Naive thymus-derived CD8-positive, alpha-beta T cell (primary cell): ENCODE results near the gene PJVK. TPM values are rescaled to one million over a fixed set of nuclear protein-coding genes. Genes with fewer than 3 reads are reported as not detected.
"Not testable (repeated sequence)": the region's sequence is repeated elsewhere in the genome, so short reads cannot be mapped to it uniquely, and the experiment has no call there.

Experiments used
- ATAC-seq, 2 donors: fragments of 150-1000 bp; cut with Tn5 transposase in 1 of 2; sonication (Bioruptor Pico), chemical (Tn5 transposase) in 1 of 2; 1 replicate in 1 of 2; 2 replicates in 1 of 2; pipeline ENCODE4 v1.10.0; 2021; ENCODE audit warnings: mild to moderate bottlenecking in 2 of 2, moderate library complexity in 2 of 2
- POLR2A ChIA-PET: fragments of 350-600 bp; sonication (Branson Sonifier 250); formaldehyde crosslinking; loops from one replicate; lab custom pipeline; 2021; ENCODE audit warnings: antibody characterized with exemption; lab: Charles Lee
- DNase-seq, 10 donors: peaks; one replicate each; pipeline versions ENCODE4 v3.0.0 to v3.0.0-alpha.2; 2020 to 2022
- H3K27ac Mint-ChIP-seq, 10 donors: one replicate each; pipeline ENCODE4 v1.8.0; 2020 to 2022; ENCODE audit warnings: mild to moderate bottlenecking in 10 of 10, mixed read lengths in 10 of 10, moderate library complexity in 4 of 10, inconsistent platforms in 1 of 10
- H3K27me3 Mint-ChIP-seq, 5 donors: one replicate each; pipeline ENCODE4 v1.8.0; 2021 to 2022; ENCODE audit warnings: mixed read lengths in 5 of 5
- H3K36me3 Mint-ChIP-seq, 3 donors: one replicate each; pipeline ENCODE4 v1.8.0; 2020 to 2022; ENCODE audit warnings: mixed read lengths in 3 of 3, mild to moderate bottlenecking in 2 of 3, inconsistent platforms in 1 of 3
- H3K4me1 Mint-ChIP-seq, 4 donors: one replicate each; pipeline ENCODE4 v1.8.0; 2021 to 2022; ENCODE audit warnings: mixed read lengths in 4 of 4
- H3K4me3 Mint-ChIP-seq, 10 donors: one replicate each; pipeline ENCODE4 v1.8.0; 2020 to 2022; ENCODE audit warnings: mild to moderate bottlenecking in 10 of 10, mixed read lengths in 10 of 10, moderate library complexity in 6 of 10, inconsistent platforms in 1 of 10
- H3K9me3 Mint-ChIP-seq, 9 donors: one replicate each; pipeline ENCODE4 v1.8.0; 2020 to 2022; ENCODE audit warnings: mixed read lengths in 9 of 9, mild to moderate bottlenecking in 3 of 9, inconsistent platforms in 1 of 9, moderate library complexity in 1 of 9
- polyA plus RNA-seq, 3 donors: library from polyadenylated mRNA; unstranded; fragments of 300-500 nt; fragmentation: Illumina TruSeq; gene quantifications; one replicate each; pipeline ENCODE4 v1.2.3, GENCODE V29; 2021
- total RNA-seq, 8 experiments: library from RNA in 2 of 8; stranded (reverse) in 2 of 8; gene quantifications; one replicate each; pipeline ENCODE4 v1.2.3 and lab custom pipeline; 2021 to 2026

Gene PJVK
- total and polyA plus RNA-seq, 5 experiments from 2014 or later: 0.38 to 4.5 (median 1.6) TPM

DNA sequence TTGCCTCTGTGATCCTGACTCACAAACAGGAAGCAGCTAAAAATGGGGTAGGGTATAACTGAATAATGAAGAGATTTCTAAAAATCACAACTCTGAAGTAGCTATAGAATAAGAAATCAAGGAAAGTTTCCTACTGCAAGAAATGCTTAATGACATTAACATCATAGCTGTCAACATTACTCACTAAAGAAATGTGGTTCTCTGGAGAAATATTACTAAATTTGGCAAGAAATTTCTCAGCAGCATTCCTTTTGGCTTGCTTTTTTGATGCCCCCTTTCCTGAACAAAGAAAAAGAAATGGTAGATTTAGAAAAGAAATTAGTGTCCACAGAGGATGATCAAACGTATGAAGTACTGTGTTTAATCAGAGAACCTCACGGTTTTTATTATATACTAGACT is 9.8 kb upstream of the PJVK start:
- Mint-ChIP-seq H3K36me3 (peaks cover 0 to 90% (median 17%) of the 10 kb centered on the region in 3 donors), H3K27ac (peak overlapping the region in 2 of 10 donors; percentile 17 to 23), H3K4me3 (no peak overlapping the region), H3K9me3 (no peaks in the 10 kb centered on the region), H3K4me1 (peaks cover 4 to 18% (median 12%) of the 10 kb centered on the region in 4 donors), H3K27me3 (no peaks in the 10 kb centered on the region)
- POLR2A ChIA-PET: interaction anchor here (1.0 to 1.5 kb wide), 2 partner anchors 9 to 10 kb away, joined by 3 to 5 read pairs; partner anchors contain the start of genes PJVK and PRKRA
- ATAC-seq (no peak), DNase-seq (no peak)

DNA sequence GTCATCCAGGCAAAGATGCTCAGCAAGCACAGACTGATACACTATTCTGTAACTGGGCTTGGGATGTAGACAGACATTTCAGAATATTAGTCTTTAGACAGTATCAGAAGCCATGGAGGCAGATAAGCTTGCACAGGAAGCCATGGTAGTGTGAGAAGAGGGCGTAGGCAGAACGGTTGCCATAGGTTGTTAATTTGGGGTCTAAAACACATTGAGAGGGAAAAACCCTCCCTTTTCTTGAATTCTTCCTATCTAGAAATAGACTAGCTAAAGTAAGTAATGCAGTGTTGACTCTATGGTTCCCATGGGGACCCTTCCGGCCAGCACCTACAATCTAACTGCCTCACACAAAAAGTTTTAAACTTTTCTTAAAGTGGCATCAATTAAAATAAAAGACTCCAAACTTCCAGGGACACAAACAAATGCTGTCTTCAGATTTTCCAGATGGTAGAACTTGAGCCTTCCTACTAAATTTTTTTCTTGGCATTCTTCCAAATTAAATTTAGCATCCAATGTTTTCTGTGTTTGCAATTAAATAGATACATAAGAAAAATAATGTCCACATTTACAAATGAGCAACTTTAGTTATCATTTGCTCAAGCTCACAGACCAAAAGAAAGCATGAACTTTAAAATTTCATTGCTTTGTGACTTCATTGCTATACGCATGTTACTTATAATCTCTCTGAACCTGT is 2.1 kb upstream of the PJVK start:
- POLR2A ChIA-PET: interaction anchor here (1.2 to 2.6 kb wide), 6 partner anchors 10 to 74 kb away, joined by 3 to 27 read pairs (median 13); partner anchors contain the start of gene PLEKHA3
- no peak for ATAC-seq
- DNase-seq: no peak
- Mint-ChIP-seq H3K27ac (peak overlapping the region; percentile 74 to 98 (median 94)), H3K4me1 (peaks cover 13 to 46% (median 40%) of the 10 kb centered on the region in 4 donors), H3K36me3 (peaks cover 0 to 42% (median 17%) of the 10 kb centered on the region in 3 donors), H3K9me3 (no peaks in the 10 kb centered on the region), H3K4me3 (peak overlapping the region; percentile 40 to 94 (median 86)), H3K27me3 (no peaks in the 10 kb centered on the region)

DNA sequence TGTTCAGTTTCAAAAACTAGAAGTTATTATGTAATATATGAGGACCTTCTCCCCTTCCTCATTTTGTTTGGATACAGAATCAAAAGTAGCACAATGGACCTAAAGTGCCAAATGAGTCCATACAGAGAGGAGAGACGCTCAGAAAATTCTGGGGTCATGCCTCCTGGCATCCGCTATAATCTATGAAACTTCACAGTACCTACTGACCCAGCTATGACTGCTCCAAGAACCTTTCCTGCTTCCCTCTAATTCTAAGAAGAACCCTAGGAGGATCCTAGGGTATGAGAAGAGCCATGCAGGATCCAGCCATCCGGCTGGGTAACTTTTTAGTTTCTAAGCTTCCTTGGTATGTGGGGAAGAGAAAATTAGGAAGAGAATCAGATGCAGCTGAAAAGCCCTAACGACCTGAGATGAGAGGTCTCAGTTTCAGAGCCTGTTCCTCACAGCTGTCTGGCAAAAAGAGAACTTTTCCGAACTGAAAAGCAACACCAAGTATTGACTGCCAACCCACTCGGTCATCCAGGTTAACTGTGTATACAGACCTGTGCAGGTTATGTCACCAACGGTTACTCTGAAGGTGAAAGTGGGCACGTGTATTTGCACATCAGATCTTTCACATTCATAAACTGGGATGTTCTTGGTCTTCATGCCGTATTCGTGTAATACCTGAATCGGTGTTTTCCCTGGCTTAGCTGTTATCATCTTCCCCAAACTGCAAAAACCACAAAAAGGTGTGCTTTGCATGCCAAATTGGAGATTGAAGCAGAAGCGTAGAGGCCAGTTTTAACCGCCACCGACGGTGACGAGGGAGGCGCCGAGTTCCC is 1.3 kb upstream of the PJVK start:
- POLR2A ChIA-PET: interaction anchor here (1.2 to 2.6 kb wide), 9 partner anchors 8 to 74 kb away, joined by 3 to 27 read pairs (median 6); partner anchors contain the start of gene PLEKHA3
- H3K27ac Mint-ChIP-seq: peak overlapping the region; percentile 84 to 98 (median 94)
- peaks cover 0 to 35% (median 11%) of the 10 kb centered on the region in 3 donors for H3K36me3 Mint-ChIP-seq
- DNase-seq: peak in 3 of 10 donors; percentile 2 to 7 (median 2)
- H3K9me3 Mint-ChIP-seq: no peaks in the 10 kb centered on the region
- no peak for ATAC-seq
- H3K27me3 Mint-ChIP-seq: no peaks in the 10 kb centered on the region
- H3K4me1 Mint-ChIP-seq: peaks cover 13 to 40% (median 37%) of the 10 kb centered on the region in 4 donors
- H3K4me3 Mint-ChIP-seq: peak overlapping the region; percentile 86 to 94 (median 91)

DNA sequence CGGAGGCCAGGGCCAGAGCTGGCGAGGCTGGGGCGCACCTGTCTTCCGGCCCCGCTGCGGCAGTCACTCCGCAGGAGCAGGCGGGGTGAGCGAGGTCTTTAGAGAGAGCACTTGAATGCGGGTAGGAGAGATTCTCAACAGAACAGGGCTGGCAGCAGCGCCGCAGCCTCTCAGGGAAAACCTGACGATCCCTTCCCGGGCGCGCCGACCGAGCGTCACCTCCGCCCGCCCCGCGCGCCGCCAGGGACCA is 729 bp upstream of the PJVK start:
- H3K27ac Mint-ChIP-seq: peak overlapping the region; percentile 84 to 98 (median 94)
- no peaks in the 10 kb centered on the region for H3K27me3 Mint-ChIP-seq
- H3K36me3 Mint-ChIP-seq: peaks cover 0 to 30% (median 6%) of the 10 kb centered on the region in 3 donors
- DNase-seq: peak in 8 of 10 donors; percentile 56 to 87 (median 84)
- peak overlapping the region; percentile 86 to 94 (median 91) for H3K4me3 Mint-ChIP-seq
- peak; percentile 56 to 66 for ATAC-seq
- POLR2A ChIA-PET: interaction anchor here (0.8 to 2.6 kb wide), 12 partner anchors 9 to 1145 kb away, joined by 3 to 27 read pairs (median 6); partner anchors contain the start of gene PLEKHA3
- no peaks in the 10 kb centered on the region for H3K9me3 Mint-ChIP-seq
- H3K4me1 Mint-ChIP-seq: peaks cover 13 to 36% (median 34%) of the 10 kb centered on the region in 4 donors

DNA sequence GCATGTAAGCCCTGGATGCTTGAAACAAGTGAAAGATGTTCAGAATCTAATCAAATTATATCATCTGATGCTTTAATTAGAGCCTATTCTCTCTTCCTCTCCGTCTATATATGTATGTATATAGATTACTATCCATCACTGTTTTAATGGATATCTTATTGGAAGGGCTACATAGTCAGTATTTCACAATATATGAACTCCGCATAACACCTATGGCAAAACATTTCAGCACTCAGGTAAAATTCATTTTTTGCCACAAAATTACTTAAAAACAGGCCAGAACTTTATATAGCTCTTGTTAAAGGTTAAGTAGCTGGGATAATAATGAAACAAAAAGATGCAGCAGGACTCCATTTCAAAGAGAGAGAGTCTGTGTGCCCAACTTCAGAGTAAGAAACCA is 1.2 kb downstream of the PJVK start:
- Mint-ChIP-seq H3K9me3 (no peaks in the 10 kb centered on the region), H3K27ac (peak overlapping the region in 3 of 10 donors; percentile 14 to 89 (median 57)), H3K36me3 (peaks cover 0 to 14% (median 6%) of the 10 kb centered on the region in 3 donors), H3K4me1 (peaks cover 13 to 36% (median 30%) of the 10 kb centered on the region in 4 donors), H3K27me3 (no peaks in the 10 kb centered on the region), H3K4me3 (peak overlapping the region; percentile 52 to 94 (median 83))
- POLR2A ChIA-PET: no interaction called here
- no peak for DNase-seq
- ATAC-seq: no peak

- Mint-ChIP-seq H3K27ac (no peak overlapping the region), H3K27me3 (no peaks in the 10 kb centered on the region), H3K36me3 (peaks cover 0 to 11% (median 6%) of the 10 kb centered on the region in 3 donors), H3K4me3 (no peak overlapping the region), H3K4me1 (peaks cover 13 to 34% (median 28%) of the 10 kb centered on the region in 4 donors), H3K9me3 (no peaks in the 10 kb centered on the region)
- POLR2A ChIA-PET: no interaction called here
- no peak for ATAC-seq
- DNase-seq: no peak
Measured at GRCh38 chr2:178452870-178453269, 1.7 kb downstream of the PJVK start.

GRCh38 chr2:178455947-178456346 is 4.8 kb downstream of the PJVK start:
- POLR2A ChIA-PET: no interaction called here
- Mint-ChIP-seq H3K4me1 (peaks cover 2 to 9% (median 5%) of the 10 kb centered on the region in 4 donors), H3K9me3 (no peaks in the 10 kb centered on the region), H3K36me3 (no peaks in the 10 kb centered on the region), H3K4me3 (no peak overlapping the region), H3K27ac (no peak overlapping the region), H3K27me3 (no peaks in the 10 kb centered on the region)
- no peak for DNase-seq
- ATAC-seq: no peak

DNA sequence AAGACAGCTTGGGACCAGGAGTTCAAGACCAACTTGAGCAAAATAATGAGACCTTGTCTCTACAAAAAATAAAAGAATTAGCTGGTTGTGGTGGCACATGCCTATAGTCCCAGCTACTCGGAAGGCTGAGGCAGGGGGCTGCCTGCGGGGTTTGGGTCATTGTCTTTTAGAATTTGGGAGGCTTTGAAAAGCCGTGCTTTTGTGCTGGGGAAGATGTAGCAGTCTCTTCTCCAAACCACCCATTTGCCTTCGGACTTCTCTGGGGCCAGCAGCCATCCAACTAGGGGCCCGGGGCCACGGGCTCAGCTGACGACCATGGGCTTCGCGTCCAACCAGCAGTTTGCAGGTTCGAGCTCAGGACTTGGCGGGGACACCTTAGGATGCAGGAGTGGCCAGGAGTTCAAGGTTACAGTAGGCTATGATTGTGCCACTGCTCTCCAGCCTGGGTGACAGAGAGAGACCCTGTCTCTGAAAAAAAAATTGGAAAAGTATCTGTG is 6.3 kb downstream of the PJVK start:
- no peaks in the 10 kb centered on the region for H3K36me3 Mint-ChIP-seq
- no peak for DNase-seq
- H3K9me3 Mint-ChIP-seq: no peaks in the 10 kb centered on the region
- no peaks in the 10 kb centered on the region for H3K27me3 Mint-ChIP-seq
- H3K4me1 Mint-ChIP-seq: peaks cover 0 to 2% (median 0%) of the 10 kb centered on the region in 4 donors
- POLR2A ChIA-PET: no interaction called here
- ATAC-seq: no peak
- no peak overlapping the region for H3K4me3 Mint-ChIP-seq
- H3K27ac Mint-ChIP-seq: no peak overlapping the region

DNA sequence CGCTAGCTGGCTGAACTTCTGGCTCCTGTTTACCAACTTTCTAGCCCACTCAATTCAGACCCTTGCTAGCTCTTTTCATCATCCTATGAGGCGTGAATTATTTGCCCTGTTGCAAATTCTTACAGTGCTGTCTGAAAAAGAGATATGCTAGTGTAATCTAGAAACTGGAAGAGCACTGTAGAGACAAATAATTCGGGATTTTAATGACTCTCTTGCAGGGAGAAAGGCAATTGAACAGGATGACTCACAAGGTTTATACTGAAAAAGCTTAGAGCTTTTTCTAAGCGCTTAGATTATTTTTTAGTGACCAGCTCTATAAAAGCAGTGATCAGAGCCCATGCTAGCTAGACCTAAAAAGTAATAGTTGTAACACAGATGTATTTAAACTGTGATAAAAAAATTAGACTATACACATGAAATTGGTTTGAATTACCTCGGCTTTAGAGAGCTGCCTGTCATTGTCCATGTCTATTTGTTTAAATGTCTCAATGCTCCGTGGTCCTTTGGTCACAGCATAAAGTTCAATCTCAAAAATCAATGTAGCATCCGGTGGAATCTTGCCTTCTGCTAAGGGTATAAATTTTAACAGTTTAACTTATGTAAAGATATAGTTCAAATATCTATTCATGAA is 18.2 kb downstream of the PJVK start:
- ATAC-seq: no peak
- peaks cover 0 to 4% (median 0%) of the 10 kb centered on the region in 4 donors for H3K4me1 Mint-ChIP-seq
- DNase-seq: no peak
- H3K36me3 Mint-ChIP-seq: peaks cover 0 to 23% (median 15%) of the 10 kb centered on the region in 3 donors
- POLR2A ChIA-PET: interaction anchor here (1.3 kb wide), 1 partner anchor 18 kb away, joined by 3 read pairs; the partner anchor contains the start of genes PJVK and PRKRA
- H3K27me3 Mint-ChIP-seq: no peaks in the 10 kb centered on the region
- no peak overlapping the region for H3K27ac Mint-ChIP-seq
- H3K4me3 Mint-ChIP-seq: no peak overlapping the region
- H3K9me3 Mint-ChIP-seq: no peaks in the 10 kb centered on the region

GRCh38 chr2:178471313-178471712 is 20.1 kb downstream of the PJVK start:
- not testable (repeated sequence) for DNase-seq, H3K27ac Mint-ChIP-seq, ATAC-seq, H3K4me1 Mint-ChIP-seq, H3K27me3 Mint-ChIP-seq, H3K4me3 Mint-ChIP-seq, H3K9me3 Mint-ChIP-seq
- H3K36me3 Mint-ChIP-seq: peaks cover 0 to 15% (median 6%) of the 10 kb centered on the region in 3 donors
- POLR2A ChIA-PET: interaction anchor here (0.6 to 1.7 kb wide), 2 partner anchors 20 to 24 kb away, joined by 4 to 5 read pairs; partner anchors contain the start of genes PJVK and PRKRA

DNA sequence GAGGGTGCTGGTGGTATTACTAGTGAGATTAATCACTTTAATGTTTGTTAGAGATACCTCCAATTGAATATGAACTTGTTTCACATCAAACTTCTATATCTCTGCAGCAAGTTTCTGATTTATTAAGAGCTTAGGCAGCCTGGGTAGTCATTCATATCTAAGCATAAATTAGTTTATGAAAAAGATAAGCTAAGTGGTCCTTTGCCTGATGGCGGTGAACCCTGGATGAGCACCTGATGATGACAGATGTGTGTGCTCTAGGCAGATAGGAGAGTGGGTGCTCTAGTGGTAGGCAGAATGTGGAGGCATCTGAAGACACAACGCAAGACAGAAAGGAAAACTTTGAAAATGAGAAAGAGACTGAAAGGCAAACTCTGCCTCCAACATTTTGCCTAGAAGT is 22.2 kb downstream of the PJVK start:
- Mint-ChIP-seq H3K27me3 (no peaks in the 10 kb centered on the region), H3K27ac (peak overlapping the region in 1 of 10 donors; percentile 7), H3K4me1 (peaks cover 3 to 6% (median 5%) of the 10 kb centered on the region in 4 donors), H3K36me3 (peaks cover 0 to 4% (median 1%) of the 10 kb centered on the region in 3 donors), H3K4me3 (no peak overlapping the region), H3K9me3 (no peaks in the 10 kb centered on the region)
- DNase-seq: no peak
- POLR2A ChIA-PET: interaction anchor here (0.6 kb wide), 1 partner anchor 16 kb away, joined by 3 read pairs; no protein-coding TSS in a partner anchor
- no peak for ATAC-seq

- no peaks in the 10 kb centered on the region for H3K27me3 Mint-ChIP-seq
- no peak overlapping the region for H3K4me3 Mint-ChIP-seq
- DNase-seq (no peak), ATAC-seq (no peak)
- H3K36me3 Mint-ChIP-seq: peaks cover 0 to 1% (median under 1%) of the 10 kb centered on the region in 3 donors
- POLR2A ChIA-PET: interaction anchor here (0.5 kb wide), 1 partner anchor 226 kb away, joined by 5 read pairs; no protein-coding TSS in a partner anchor
- peak overlapping the region in 3 of 10 donors; percentile 11 to 56 (median 53) for H3K27ac Mint-ChIP-seq
- peaks cover 8 to 10% (median 9%) of the 10 kb centered on the region in 4 donors for H3K4me1 Mint-ChIP-seq
- H3K9me3 Mint-ChIP-seq: no peaks in the 10 kb centered on the region
Measured at GRCh38 chr2:178473931-178474330, 22.8 kb downstream of the PJVK start.
